Gastroesophageal sphincter (tissue), 3 donors: ENCODE results near the gene DBNDD2.

Experiments used
- EP300 ChIP-seq: sonication (generic); formaldehyde crosslinking; IDR thresholded peaks from one replicate; pipeline ENCODE4 v1.6.1; 2017; ENCODE audit warnings: antibody characterized with exemption, mild to moderate bottlenecking
- TF ChIP-seq, protein P1 (sequence below), 4 experiments: fragments of 200-600 bp in 2 of 4; fragments of 450-650 bp in 2 of 4; sonication (generic) in 1 of 4; IDR thresholded peaks; one replicate each; pipeline ENCODE4 v1.5.1; 2017 to 2019; ENCODE audit warnings: antibody characterized with exemption in 4 of 4, mild to moderate bottlenecking in 2 of 4, moderate library complexity in 2 of 4

DNA sequence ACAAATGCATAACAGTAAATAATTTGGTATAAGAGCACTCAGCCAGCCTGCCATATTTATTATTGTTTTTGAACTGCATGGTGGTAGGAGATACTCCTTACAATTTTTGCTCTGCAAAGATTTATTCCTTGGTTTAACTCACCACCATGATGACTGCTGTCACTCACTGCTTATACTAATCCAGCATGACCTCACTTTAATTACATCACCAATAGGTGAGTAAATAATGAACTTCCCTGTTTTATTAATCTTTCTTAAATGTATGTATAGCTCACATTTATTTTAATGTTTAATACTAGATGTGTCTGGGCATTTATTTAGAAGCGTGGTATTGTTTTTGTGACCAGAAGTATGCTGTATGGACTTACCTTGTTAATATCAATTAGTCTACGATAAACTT lies 17.2 kb upstream of the DBNDD2 start:
- TF ChIP-seq, protein P1, sequence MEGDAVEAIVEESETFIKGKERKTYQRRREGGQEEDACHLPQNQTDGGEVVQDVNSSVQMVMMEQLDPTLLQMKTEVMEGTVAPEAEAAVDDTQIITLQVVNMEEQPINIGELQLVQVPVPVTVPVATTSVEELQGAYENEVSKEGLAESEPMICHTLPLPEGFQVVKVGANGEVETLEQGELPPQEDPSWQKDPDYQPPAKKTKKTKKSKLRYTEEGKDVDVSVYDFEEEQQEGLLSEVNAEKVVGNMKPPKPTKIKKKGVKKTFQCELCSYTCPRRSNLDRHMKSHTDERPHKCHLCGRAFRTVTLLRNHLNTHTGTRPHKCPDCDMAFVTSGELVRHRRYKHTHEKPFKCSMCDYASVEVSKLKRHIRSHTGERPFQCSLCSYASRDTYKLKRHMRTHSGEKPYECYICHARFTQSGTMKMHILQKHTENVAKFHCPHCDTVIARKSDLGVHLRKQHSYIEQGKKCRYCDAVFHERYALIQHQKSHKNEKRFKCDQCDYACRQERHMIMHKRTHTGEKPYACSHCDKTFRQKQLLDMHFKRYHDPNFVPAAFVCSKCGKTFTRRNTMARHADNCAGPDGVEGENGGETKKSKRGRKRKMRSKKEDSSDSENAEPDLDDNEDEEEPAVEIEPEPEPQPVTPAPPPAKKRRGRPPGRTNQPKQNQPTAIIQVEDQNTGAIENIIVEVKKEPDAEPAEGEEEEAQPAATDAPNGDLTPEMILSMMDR (IDR thresholded peaks at IDR 0.05): no peak
- no peak for TF ChIP-seq EP300
